K562 (cell line): ENCODE results near the gene ABL1. TPM values are rescaled to one million over a fixed set of nuclear protein-coding genes. Genes with fewer than 3 reads are reported as not detected.

Source experiments
- ATF2 ChIP-seq: sonication (generic); formaldehyde crosslinking; IDR thresholded peaks from 2 replicates; pipeline ENCODE4 v1.8.1; 2022; ENCODE audit warnings: missing genetic modification reagents
- ATF3 ChIP-seq, 2 experiments: fragments of 450-650 bp in 1 of 2; sonication (generic) in 1 of 2; formaldehyde crosslinking in 1 of 2; IDR thresholded peaks in 1 of 2; conservative IDR thresholded peaks in 1 of 2; 2 replicates each; pipeline versions ENCODE4 v1.6.1 to v1.8.1; 2016 to 2023; ENCODE audit warnings: mild to moderate bottlenecking in 2 of 2, moderate library complexity in 2 of 2, inconsistent platforms in 1 of 2, missing genetic modification reagents in 1 of 2
- CTBP1 ChIP-seq: fragments of 450-650 bp; IDR thresholded peaks from 2 replicates; pipeline ENCODE4 v1.6.1; 2016; ENCODE audit warnings: borderline replicate concordance
- RBM34 ChIP-seq: fragments of 200-400 bp; formaldehyde crosslinking; IDR thresholded peaks from 2 replicates; pipeline ENCODE4 v1.6.1; 2018; ENCODE audit warnings: low read length, borderline replicate concordance; ENCODE audit not compliant: insufficient read depth
- ZFP36 ChIP-seq: fragments of 150-350 bp; IDR thresholded peaks from 2 replicates; pipeline ENCODE4 v1.6.1; 2018; ENCODE audit warnings: low read length, low read depth; ENCODE audit not compliant: partially characterized antibody
- polyA plus RNA-seq, 8 experiments: library from polyadenylated mRNA; depleted of rRNA in 4 of 8; stranded (reverse) in 5 of 8; unstranded in 3 of 8; fragments of >200 nt; fragmentation: Nextera tagmentation in 2 of 8; fragmentation: Illumina TruSeq in 1 of 8; extraction: Ambion mirVana in 2 of 8; extraction: Trizol in 1 of 8; gene quantifications; 2 replicates each; pipeline versions ENCODE4 v1.2.1 to v1.2.3, GENCODE V29; 2011 to 2014; ENCODE audit warnings: inconsistent platforms in 1 of 8, missing spikeins in 1 of 8
- total RNA-seq, 7 experiments: library from RNA; depleted of rRNA in 6 of 7; stranded (reverse); fragments of >200 nt in 6 of 7; fragmentation: Illumina TruSeq in 2 of 7; extraction: Trizol in 2 of 7; gene quantifications; 2 replicates each; pipeline versions ENCODE4 v1.2.1 to v1.2.3, GENCODE V29; 2011 to 2021; ENCODE audit warnings: low replicate concordance in 1 of 7

ABL1 gene
- total and polyA plus RNA-seq, 9 of the 15 experiments (the other 6 are each of a cell fraction or from before 2014, with no cell fraction given) = 1.5 to 130 (median 37.8) TPM

- TF ChIP-seq ATF3 (IDR thresholded peaks at IDR 0.05) (no peak), ATF3 (CRISPR knock-in tag; conservative IDR thresholded peaks at IDR 0.05) (peak; percentile 86), ZFP36 (peak; percentile 26), ATF2 (CRISPR knock-in tag) (no peak), CTBP1 (no peak), RBM34 (no peak)
Measured at GRCh38 chr9:130922893-130923610, 88.0 kb downstream of the ABL1 start (continued).
